ENCODE measurements around the gene TBXAS1. TPM values are rescaled to one million over a fixed set of nuclear protein-coding genes. Genes with fewer than 3 reads are reported as not detected.

The TBXAS1 gene
- total and polyA plus RNA-seq, 2 experiments from 2014 or later: 1.3 TPM; not detected in 1

DNA sequence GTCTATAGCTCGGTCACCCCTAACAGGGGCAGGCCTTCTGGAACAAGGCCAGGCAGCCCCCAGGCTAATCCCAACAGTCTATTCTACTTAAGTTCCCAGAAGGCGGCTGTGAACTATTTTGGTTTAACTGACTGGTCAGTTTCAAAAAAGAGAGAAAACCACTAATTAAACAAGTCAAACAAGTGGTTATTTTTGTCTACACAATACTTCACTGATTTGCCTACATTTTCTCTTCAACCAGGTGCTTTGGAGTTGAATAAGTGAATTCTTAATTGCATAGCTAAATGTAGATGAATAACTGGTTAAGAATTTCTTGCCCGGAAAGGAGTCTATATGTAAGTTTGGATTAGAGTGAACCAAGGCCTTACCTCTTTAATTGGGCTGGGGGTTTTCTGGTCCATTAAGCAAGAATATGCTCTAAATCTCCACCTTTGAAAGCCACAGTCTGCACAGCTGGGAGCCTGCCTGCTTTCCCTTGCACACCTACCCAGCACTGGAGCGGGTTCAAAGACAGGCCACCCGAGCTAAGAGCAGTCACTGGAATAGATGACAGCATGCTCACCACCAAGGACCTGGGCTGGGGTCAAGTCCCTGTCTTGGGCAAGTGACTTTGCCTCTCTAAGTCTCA is 70.4 kb downstream of the TBXAS1 start:
- TF ChIP-seq EZH2 (IDR thresholded peaks at IDR 0.05; ENCODE audit: low read depth, unreplicated experiment) (no peak), NANOG (IDR thresholded peaks at IDR 0.05; ENCODE audit: borderline replicate concordance) (no peak), ZNF331 (CRISPR knock-in tag; IDR thresholded peaks at IDR 0.05; ENCODE audit: low read depth) (no peak), STAT1 (IDR thresholded peaks at IDR 0.05; ENCODE audit: unreplicated experiment) (no peak)
- TF ChIP-seq, protein P1, sequence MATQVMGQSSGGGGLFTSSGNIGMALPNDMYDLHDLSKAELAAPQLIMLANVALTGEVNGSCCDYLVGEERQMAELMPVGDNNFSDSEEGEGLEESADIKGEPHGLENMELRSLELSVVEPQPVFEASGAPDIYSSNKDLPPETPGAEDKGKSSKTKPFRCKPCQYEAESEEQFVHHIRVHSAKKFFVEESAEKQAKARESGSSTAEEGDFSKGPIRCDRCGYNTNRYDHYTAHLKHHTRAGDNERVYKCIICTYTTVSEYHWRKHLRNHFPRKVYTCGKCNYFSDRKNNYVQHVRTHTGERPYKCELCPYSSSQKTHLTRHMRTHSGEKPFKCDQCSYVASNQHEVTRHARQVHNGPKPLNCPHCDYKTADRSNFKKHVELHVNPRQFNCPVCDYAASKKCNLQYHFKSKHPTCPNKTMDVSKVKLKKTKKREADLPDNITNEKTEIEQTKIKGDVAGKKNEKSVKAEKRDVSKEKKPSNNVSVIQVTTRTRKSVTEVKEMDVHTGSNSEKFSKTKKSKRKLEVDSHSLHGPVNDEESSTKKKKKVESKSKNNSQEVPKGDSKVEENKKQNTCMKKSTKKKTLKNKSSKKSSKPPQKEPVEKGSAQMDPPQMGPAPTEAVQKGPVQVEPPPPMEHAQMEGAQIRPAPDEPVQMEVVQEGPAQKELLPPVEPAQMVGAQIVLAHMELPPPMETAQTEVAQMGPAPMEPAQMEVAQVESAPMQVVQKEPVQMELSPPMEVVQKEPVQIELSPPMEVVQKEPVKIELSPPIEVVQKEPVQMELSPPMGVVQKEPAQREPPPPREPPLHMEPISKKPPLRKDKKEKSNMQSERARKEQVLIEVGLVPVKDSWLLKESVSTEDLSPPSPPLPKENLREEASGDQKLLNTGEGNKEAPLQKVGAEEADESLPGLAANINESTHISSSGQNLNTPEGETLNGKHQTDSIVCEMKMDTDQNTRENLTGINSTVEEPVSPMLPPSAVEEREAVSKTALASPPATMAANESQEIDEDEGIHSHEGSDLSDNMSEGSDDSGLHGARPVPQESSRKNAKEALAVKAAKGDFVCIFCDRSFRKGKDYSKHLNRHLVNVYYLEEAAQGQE (IDR thresholded peaks at IDR 0.05; ENCODE audit: unreplicated experiment): no peak
- no peak overlapping the region for H2AFZ ChIP-seq
- H3K36me3 ChIP-seq (ENCODE audit: insufficient read depth): no peaks in the 10 kb centered on the region
- Mint-ChIP-seq H3K9me3 (peaks cover 3% of the 10 kb centered on the region; the same call in 2 of the 3 replicates), H3K27me3 (ENCODE audit: insufficient read depth, low read depth, poor library complexity) (peaks cover 2% of the 10 kb centered on the region), H3K27ac (no peak overlapping the region), H3K4me1 (no peaks in the 10 kb centered on the region), H3K36me3 (ENCODE audit: low read depth) (no peaks in the 10 kb centered on the region), H3K4me3 (no peak overlapping the region)
- H3F3A ChIP-seq (replicated peaks; ENCODE audit: low read depth): no peaks in the 10 kb centered on the region
- peaks cover 18% of the 10 kb centered on the region; the same call in 1 of the 2 replicates for H3K9me2 ChIP-seq (ENCODE audit: insufficient read depth)
- no peaks in the 10 kb centered on the region for H3K27me3 ChIP-seq (ENCODE audit: insufficient read depth)
- H3K79me2 ChIP-seq (replicated peaks; ENCODE audit: insufficient read depth): no peaks in the 10 kb centered on the region
- no peaks in the 10 kb centered on the region for H4K20me1 ChIP-seq (replicated peaks; ENCODE audit: insufficient read depth)
- no peak overlapping the region for H3K27ac ChIP-seq (ENCODE audit: low read depth)
- no peaks in the 10 kb centered on the region for H3K4me1 ChIP-seq (ENCODE audit: insufficient read depth)
- no peak for ATAC-seq
- DNase-seq (ENCODE audit: low spot score): no peak
- no peak overlapping the region for H3K4me3 ChIP-seq
- no peak overlapping the region for H3K4me2 ChIP-seq

DNA sequence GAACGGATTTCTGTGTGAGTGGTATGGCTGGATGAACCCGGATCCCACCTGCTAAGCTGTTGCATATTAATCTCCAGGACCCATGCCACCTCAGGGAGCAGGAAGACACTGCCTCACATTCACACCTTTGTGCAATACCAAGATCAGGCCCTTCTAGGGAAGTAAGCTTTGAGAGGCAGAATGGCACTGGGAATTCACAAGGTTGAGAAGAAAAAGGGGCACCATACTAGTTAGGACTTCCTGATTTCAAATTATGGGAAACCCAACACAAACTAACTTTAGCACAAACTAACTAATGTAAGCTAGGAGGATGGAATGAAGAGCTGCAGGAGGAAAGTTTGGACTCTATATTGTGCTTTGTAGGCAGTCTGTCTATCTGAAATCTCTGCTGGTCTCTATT is 71.3 kb downstream of the TBXAS1 start:
- Mint-ChIP-seq H3K27me3 (ENCODE audit: insufficient read depth, low read depth, poor library complexity) (peaks cover 2% of the 10 kb centered on the region), H3K4me3 (no peak overlapping the region), H3K27ac (no peak overlapping the region), H3K36me3 (ENCODE audit: low read depth) (no peaks in the 10 kb centered on the region), H3K4me1 (no peaks in the 10 kb centered on the region), H3K9me3 (peaks cover 3% of the 10 kb centered on the region; the same call in 1 of the 3 replicates)
- Histone ChIP-seq H3K9me2 (ENCODE audit: insufficient read depth) (peaks cover 10% of the 10 kb centered on the region; the same call in 1 of the 2 replicates), H3F3A (replicated peaks; ENCODE audit: low read depth) (no peaks in the 10 kb centered on the region), H3K36me3 (ENCODE audit: insufficient read depth) (no peaks in the 10 kb centered on the region), H3K4me1 (ENCODE audit: insufficient read depth) (no peaks in the 10 kb centered on the region), H3K4me2 (no peak overlapping the region), H3K27ac (ENCODE audit: low read depth) (no peak overlapping the region), H4K20me1 (replicated peaks; ENCODE audit: insufficient read depth) (no peaks in the 10 kb centered on the region), H3K4me3 (no peak overlapping the region), H3K79me2 (replicated peaks; ENCODE audit: insufficient read depth) (no peaks in the 10 kb centered on the region), H2AFZ (no peak overlapping the region), H3K27me3 (ENCODE audit: insufficient read depth) (no peaks in the 10 kb centered on the region)
- no peak for DNase-seq (ENCODE audit: low spot score)
- no peak for ATAC-seq
- TF ChIP-seq, protein P2, sequence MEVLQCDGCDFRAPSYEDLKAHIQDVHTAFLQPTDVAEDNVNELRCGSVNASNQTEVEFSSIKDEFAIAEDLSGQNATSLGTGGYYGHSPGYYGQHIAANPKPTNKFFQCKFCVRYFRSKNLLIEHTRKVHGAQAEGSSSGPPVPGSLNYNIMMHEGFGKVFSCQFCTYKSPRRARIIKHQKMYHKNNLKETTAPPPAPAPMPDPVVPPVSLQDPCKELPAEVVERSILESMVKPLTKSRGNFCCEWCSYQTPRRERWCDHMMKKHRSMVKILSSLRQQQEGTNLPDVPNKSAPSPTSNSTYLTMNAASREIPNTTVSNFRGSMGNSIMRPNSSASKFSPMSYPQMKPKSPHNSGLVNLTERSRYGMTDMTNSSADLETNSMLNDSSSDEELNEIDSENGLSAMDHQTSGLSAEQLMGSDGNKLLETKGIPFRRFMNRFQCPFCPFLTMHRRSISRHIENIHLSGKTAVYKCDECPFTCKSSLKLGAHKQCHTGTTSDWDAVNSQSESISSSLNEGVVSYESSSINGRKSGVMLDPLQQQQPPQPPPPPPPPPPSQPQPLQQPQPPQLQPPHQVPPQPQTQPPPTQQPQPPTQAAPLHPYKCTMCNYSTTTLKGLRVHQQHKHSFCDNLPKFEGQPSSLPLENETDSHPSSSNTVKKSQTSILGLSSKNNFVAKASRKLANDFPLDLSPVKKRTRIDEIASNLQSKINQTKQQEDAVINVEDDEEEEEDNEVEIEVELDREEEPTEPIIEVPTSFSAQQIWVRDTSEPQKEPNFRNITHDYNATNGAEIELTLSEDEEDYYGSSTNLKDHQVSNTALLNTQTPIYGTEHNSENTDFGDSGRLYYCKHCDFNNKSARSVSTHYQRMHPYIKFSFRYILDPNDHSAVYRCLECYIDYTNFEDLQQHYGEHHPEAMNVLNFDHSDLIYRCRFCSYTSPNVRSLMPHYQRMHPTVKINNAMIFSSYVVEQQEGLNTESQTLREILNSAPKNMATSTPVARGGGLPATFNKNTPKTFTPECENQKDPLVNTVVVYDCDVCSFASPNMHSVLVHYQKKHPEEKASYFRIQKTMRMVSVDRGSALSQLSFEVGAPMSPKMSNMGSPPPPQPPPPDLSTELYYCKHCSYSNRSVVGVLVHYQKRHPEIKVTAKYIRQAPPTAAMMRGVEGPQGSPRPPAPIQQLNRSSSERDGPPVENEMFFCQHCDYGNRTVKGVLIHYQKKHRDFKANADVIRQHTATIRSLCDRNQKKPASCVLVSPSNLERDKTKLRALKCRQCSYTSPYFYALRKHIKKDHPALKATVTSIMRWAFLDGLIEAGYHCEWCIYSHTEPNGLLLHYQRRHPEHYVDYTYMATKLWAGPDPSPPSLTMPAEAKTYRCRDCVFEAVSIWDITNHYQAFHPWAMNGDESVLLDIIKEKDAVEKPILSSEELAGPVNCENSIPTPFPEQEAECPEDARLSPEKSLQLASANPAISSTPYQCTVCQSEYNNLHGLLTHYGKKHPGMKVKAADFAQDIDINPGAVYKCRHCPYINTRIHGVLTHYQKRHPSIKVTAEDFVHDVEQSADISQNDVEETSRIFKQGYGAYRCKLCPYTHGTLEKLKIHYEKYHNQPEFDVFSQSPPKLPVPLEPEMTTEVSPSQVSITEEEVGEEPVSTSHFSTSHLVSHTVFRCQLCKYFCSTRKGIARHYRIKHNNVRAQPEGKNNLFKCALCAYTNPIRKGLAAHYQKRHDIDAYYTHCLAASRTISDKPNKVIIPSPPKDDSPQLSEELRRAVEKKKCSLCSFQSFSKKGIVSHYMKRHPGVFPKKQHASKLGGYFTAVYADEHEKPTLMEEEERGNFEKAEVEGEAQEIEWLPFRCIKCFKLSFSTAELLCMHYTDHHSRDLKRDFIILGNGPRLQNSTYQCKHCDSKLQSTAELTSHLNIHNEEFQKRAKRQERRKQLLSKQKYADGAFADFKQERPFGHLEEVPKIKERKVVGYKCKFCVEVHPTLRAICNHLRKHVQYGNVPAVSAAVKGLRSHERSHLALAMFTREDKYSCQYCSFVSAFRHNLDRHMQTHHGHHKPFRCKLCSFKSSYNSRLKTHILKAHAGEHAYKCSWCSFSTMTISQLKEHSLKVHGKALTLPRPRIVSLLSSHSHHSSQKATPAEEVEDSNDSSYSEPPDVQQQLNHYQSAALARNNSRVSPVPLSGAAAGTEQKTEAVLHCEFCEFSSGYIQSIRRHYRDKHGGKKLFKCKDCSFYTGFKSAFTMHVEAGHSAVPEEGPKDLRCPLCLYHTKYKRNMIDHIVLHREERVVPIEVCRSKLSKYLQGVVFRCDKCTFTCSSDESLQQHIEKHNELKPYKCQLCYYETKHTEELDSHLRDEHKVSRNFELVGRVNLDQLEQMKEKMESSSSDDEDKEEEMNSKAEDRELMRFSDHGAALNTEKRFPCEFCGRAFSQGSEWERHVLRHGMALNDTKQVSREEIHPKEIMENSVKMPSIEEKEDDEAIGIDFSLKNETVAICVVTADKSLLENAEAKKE (CRISPR knock-in tag; IDR thresholded peaks at IDR 0.05): no peak
- TF ChIP-seq, protein P3, sequence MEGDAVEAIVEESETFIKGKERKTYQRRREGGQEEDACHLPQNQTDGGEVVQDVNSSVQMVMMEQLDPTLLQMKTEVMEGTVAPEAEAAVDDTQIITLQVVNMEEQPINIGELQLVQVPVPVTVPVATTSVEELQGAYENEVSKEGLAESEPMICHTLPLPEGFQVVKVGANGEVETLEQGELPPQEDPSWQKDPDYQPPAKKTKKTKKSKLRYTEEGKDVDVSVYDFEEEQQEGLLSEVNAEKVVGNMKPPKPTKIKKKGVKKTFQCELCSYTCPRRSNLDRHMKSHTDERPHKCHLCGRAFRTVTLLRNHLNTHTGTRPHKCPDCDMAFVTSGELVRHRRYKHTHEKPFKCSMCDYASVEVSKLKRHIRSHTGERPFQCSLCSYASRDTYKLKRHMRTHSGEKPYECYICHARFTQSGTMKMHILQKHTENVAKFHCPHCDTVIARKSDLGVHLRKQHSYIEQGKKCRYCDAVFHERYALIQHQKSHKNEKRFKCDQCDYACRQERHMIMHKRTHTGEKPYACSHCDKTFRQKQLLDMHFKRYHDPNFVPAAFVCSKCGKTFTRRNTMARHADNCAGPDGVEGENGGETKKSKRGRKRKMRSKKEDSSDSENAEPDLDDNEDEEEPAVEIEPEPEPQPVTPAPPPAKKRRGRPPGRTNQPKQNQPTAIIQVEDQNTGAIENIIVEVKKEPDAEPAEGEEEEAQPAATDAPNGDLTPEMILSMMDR (conservative IDR thresholded peaks at IDR 0.05; ENCODE audit: low read depth in 2 of 2): no peak
